GM12874 (cell line): ENCODE measurements around the gene MARCHF6.

Experiments used
- CTCF ChIP-seq: IDR thresholded peaks from 2 replicates; pipeline ENCODE4 v1.5.1; 2011; ENCODE audit warnings: low read depth, mild to moderate bottlenecking, control low read depth, low read length, moderate library complexity; ENCODE audit not compliant: insufficient read depth

MARCHF6 gene

DNA sequence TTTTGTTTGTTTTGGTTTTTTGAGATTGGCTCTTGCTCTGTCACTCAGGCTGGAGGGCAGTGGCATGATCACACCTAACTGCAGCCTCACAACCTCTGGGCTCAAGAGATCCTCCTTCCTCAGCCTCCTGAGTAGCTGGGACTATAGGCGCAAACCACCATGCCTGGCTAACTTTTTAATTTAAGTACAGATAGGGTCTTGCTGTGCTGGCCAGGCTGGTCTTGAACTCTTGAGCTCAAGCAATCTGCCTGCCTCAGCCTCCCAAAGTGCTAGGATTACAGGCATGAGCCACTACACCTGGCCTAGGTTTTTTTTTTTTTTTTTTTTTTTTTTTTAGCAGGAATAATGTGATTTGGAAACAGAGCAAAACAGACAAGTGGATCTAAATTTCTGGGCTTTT is 37.6 kb downstream of the MARCHF6 start:
- TF ChIP-seq CTCF = no peak

GRCh38 chr5:10393491-10393890 is 40.0 kb downstream of the MARCHF6 start:
- no peak for TF ChIP-seq CTCF

DNA sequence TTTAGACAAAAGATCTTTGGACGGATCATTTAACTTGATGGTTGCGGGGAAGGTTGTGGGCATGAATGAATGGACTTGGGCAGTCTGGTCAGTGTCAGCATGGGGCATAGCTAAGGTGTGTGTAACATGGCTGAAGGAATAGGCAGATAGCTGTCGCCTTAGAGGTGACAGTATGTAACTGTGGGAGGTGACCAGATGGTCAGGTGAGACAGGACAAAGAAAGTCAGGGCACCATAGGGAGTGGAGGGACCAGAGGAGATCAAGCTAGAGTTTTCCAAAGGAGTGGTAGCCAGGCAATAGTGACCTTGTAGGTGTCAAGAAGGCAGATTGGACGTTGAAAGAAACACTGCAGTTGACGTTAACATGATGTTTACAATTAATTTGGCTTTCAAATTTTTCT is 43.1 kb downstream of the MARCHF6 start:
- no peak for TF ChIP-seq CTCF

DNA sequence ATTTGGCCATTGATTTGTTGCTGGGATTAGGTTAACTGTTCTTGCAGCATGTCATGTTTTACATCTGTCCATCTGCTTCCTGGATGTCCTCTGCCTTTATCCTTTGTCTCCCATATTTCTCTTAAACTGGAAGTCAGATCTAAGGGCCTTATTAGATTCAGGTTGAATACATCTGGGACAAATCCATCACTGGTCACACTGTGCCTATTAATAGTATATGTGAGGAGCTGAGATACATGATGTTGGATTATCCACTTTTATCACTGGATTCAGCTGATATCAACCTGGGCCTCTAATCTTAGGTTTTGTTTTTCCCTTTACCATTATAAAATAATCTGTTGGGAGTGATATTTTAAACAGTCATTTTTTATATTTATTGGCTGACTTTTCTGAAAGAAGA is 46.3 kb downstream of the MARCHF6 start:
- TF ChIP-seq CTCF = no peak

GRCh38 chr5:10400411-10400810 is 46.9 kb downstream of the MARCHF6 start:
- no peak for TF ChIP-seq CTCF

DNA sequence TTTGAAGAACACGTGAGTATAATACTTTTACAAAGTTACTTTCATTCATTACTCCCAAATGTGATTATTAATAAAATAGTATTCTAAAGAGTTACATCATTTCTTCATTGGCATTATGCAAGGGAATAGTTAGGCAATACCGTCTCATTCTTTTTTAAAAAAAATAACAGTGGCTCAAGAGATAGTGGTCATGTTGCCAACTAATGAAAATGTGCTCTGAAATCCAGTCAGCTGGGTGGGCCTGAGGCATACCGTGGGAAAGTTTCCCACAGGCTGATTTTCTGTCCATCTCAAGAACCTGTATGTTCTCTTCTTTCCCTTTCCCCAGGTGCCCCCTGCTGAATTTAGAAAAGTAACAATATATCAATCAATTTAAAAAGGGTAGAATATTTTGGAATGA is 47.3 kb downstream of the MARCHF6 start:
- TF ChIP-seq CTCF = no peak

DNA sequence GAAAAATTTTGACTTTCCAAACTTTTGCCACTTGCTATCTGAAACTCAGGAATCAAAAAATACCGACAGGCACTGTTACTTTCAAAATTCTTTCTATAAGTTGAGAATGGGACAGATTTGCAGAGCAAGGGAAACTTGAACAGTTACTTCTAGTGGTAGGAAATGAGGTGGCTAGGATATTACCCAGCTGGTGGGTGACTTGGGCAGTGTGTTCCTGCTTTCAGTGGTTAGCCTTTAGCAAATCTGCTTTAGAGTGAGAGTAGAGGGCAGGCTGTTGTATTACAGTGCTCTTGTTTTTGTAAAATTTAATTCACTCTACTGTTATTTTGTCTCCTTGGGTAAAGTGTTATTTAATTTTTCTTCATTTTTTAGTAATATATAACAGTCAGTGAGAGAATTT is 48.0 kb downstream of the MARCHF6 start:
- TF ChIP-seq CTCF = no peak
